K562 (cell line): ENCODE data around the gene ANKRD44. TPM values are rescaled to one million over a fixed set of nuclear protein-coding genes. Genes with fewer than 3 reads are reported as not detected.

Experiments used
- ATAC-seq: fragments of 200-7000 bp; cut with Tn5 transposase; 3 replicates; pipeline ENCODE4 v1.9.1; 2020; ENCODE audit warnings: moderate library complexity
- BruUV-seq: library from RNA; stranded (reverse); fragments of 400-500 nt; replicated peaks from 2 replicates; lab custom pipeline; 2021; lab: Mats Ljungman, UMichigan
- CTCF ChIA-PET: fragments of 300-600 bp; formaldehyde crosslinking; extraction: SDS; loops from one replicate; lab custom pipeline; 2021; ENCODE audit warnings: low intra/inter-chr PET ratio; lab: Yijun Ruan, JAX
- POLR2A ChIA-PET: fragments of 300-600, 350-650 bp; sonication (Branson Sonifier 250); formaldehyde crosslinking; extraction: SDS; loops from one replicate; lab custom pipeline; 2021; ENCODE audit warnings: antibody characterized with exemption, inconsistent platforms; lab: Yijun Ruan, JAX
- DNase-seq, 4 experiments: peaks; one replicate each; pipeline versions ENCODE4 v3.0.0 to v3.0.0-alpha.2; 2011 to 2018; ENCODE audit warnings: low spot score in 3 of 4, mixed read lengths in 3 of 4; ENCODE audit errors: extremely low read depth in 1 of 4
- FAIRE-seq: peaks from 2 replicates; lab custom pipeline; 2011; peaks lifted over from hg19 to GRCh38; lab: Jason Lieb, UNC
- H2AFZ ChIP-seq: 2 replicates; pipeline ENCODE4 v1.6.0; 2011; ENCODE audit warnings: low read depth, low read length, control low read depth, inconsistent platforms
- H3K27ac ChIP-seq: fragments of 200-600 bp; 3 replicates; pipeline ENCODE4 v1.8.0; 2011; ENCODE audit warnings: low read depth, mild to moderate bottlenecking, control low read depth, inconsistent platforms, low read length, moderate library complexity, mixed read lengths; ENCODE audit errors: extremely low read depth
- H3K27me3 ChIP-seq, 2 experiments: fragments of 300-600 bp in 1 of 2; 2 replicates in 1 of 2; 3 replicates in 1 of 2; pipeline versions ENCODE4 v1.6.0 to v1.8.0; 2011; ENCODE audit warnings: inconsistent platforms in 2 of 2, low read length in 2 of 2, mild to moderate bottlenecking in 1 of 2, mixed read lengths in 1 of 2, moderate library complexity in 1 of 2; ENCODE audit not compliant: control insufficient read depth in 2 of 2, insufficient read depth in 2 of 2
- H3K36me3 ChIP-seq: fragments of 300-600 bp; 3 replicates; pipeline ENCODE4 v1.8.0; 2011; ENCODE audit warnings: mild to moderate bottlenecking, low read length, inconsistent platforms; ENCODE audit not compliant: control insufficient read depth, insufficient read depth
- H3K4me1 ChIP-seq, 2 experiments: fragments of 200-600 bp in 1 of 2; replicated peaks in 1 of 2; 2 replicates in 1 of 2; 3 replicates in 1 of 2; pipeline versions ENCODE4 v1.5.1 to v1.8.0; 2011; ENCODE audit warnings: inconsistent platforms in 2 of 2, low read length in 2 of 2, mild to moderate bottlenecking in 1 of 2, mixed read lengths in 1 of 2, moderate library complexity in 1 of 2; ENCODE audit not compliant: control insufficient read depth in 2 of 2, insufficient read depth in 2 of 2
- H3K4me2 ChIP-seq: 2 replicates; pipeline ENCODE4 v1.6.1; 2011; ENCODE audit warnings: low read length, control low read depth, inconsistent platforms, mixed read lengths; ENCODE audit not compliant: insufficient read depth
- H3K4me3 ChIP-seq: fragments of 200-600 bp; sonication (generic), shearing (Covaris generic); 2 replicates; pipeline ENCODE4 v1.5.1; 2016; ENCODE audit warnings: control low read depth, inconsistent platforms
- H3K79me2 ChIP-seq: fragments of 200-600 bp; 3 replicates; pipeline ENCODE4 v1.8.0; 2011; ENCODE audit warnings: low read length, inconsistent platforms; ENCODE audit not compliant: control insufficient read depth, insufficient read depth
- H3K9ac ChIP-seq, 2 experiments: 2 replicates each; pipeline versions ENCODE4 v1.6.0 to v1.6.1; 2011; ENCODE audit warnings: low read depth in 2 of 2, low read length in 2 of 2, control low read depth in 1 of 2, inconsistent platforms in 1 of 2, mild to moderate bottlenecking in 1 of 2, mixed read lengths in 1 of 2; ENCODE audit not compliant: insufficient read depth in 1 of 2
- H3K9me1 ChIP-seq: one replicate; pipeline ENCODE4 v1.6.0; 2011; ENCODE audit warnings: inconsistent platforms, mild to moderate bottlenecking, low read length, moderate library complexity; ENCODE audit not compliant: control insufficient read depth, insufficient read depth
- H3K9me3 ChIP-seq: replicated peaks from 2 replicates; pipeline ENCODE4 v1.5.1; 2011; ENCODE audit warnings: low read depth, low read length, inconsistent platforms; ENCODE audit not compliant: control insufficient read depth, insufficient read depth
- H4K20me1 ChIP-seq: replicated peaks from 2 replicates; pipeline ENCODE4 v1.6.1; 2011; ENCODE audit warnings: low read length, inconsistent platforms, mixed read lengths; ENCODE audit not compliant: control insufficient read depth, insufficient read depth
- COPS2 ChIP-seq: fragments of 450-650 bp; conservative IDR thresholded peaks from 2 replicates; pipeline ENCODE4 v1.6.1; 2016; ENCODE audit warnings: mild to moderate bottlenecking, moderate library complexity
- GTF2F1 ChIP-seq: IDR thresholded peaks from 2 replicates; pipeline ENCODE4 v1.6.1; 2011; ENCODE audit warnings: low read depth, low read length, improper control_type of control experiment
- HMG20A ChIP-seq: fragments of 450-650 bp; formaldehyde crosslinking; conservative IDR thresholded peaks from 2 replicates; pipeline ENCODE4 v1.4.0; 2020; ENCODE audit warnings: mild to moderate bottlenecking, mixed read lengths
- LARP7 ChIP-seq: fragments of 450-650 bp; IDR thresholded peaks from 2 replicates; pipeline ENCODE4 v1.6.1; 2016
- RB1 ChIP-seq: fragments of 450-650 bp; IDR thresholded peaks from 2 replicates; pipeline ENCODE4 v1.6.1; 2017; ENCODE audit warnings: low read depth, mild to moderate bottlenecking
- SMC3 ChIP-seq: conservative IDR thresholded peaks from 2 replicates; pipeline ENCODE4 v1.6.1; 2011; ENCODE audit warnings: low read depth, low read length, improper control_type of control experiment; ENCODE audit not compliant: insufficient read depth
- ZNF431 ChIP-seq: sonication (generic); formaldehyde crosslinking; IDR thresholded peaks from 2 replicates; pipeline ENCODE4 v1.8.0; 2022; ENCODE audit warnings: mild to moderate bottlenecking, missing genetic modification reagents
- ZNF511 ChIP-seq: sonication (generic); formaldehyde crosslinking; IDR thresholded peaks from 2 replicates; pipeline ENCODE4 v1.8.0; 2022; ENCODE audit warnings: mild to moderate bottlenecking, missing genetic modification reagents
- WGBS: fragments of 100-300 bp; shearing (Covaris generic); methylation state at CpG from one replicate; pipeline ENCODE4 v1.1.6; 2016; ENCODE audit warnings: low coverage, mixed read lengths; ENCODE audit not compliant: insufficient coverage; ENCODE audit errors: missing lambda C conversion rate; 5-methylcytosine and 5-hydroxymethylcytosine counted together
- in situ Hi-C: fragments of 300-500 bp; cut with MboI; formaldehyde crosslinking; loops from 4 replicates; pipeline ENCODE4 v1.15.0; 2018; ENCODE audit warnings: inconsistent platforms, mixed read lengths
- intact Hi-C: fragments of 100-400 bp; cut with micrococcal nuclease; formaldehyde crosslinking; loops from 2 replicates; pipeline ENCODE4 v1.14.2; 2022
- polyA plus RNA-seq, 8 experiments: library from polyadenylated mRNA; depleted of rRNA in 4 of 8; stranded (reverse) in 5 of 8; unstranded in 3 of 8; fragments of >200 nt; fragmentation: Nextera tagmentation in 2 of 8; fragmentation: Illumina TruSeq in 1 of 8; extraction: Ambion mirVana in 2 of 8; extraction: Trizol in 1 of 8; gene quantifications; 2 replicates each; pipeline versions ENCODE4 v1.2.1 to v1.2.3, GENCODE V29; 2011 to 2014; ENCODE audit warnings: inconsistent platforms in 1 of 8, missing spikeins in 1 of 8
- total RNA-seq, 7 experiments: library from RNA; depleted of rRNA in 6 of 7; stranded (reverse); fragments of >200 nt in 6 of 7; fragmentation: Illumina TruSeq in 2 of 7; extraction: Trizol in 2 of 7; gene quantifications; 2 replicates each; pipeline versions ENCODE4 v1.2.1 to v1.2.3, GENCODE V29; 2011 to 2021; ENCODE audit warnings: low replicate concordance in 1 of 7
- TF ChIP-seq, protein P1 (sequence below): sonication (generic); formaldehyde crosslinking; IDR thresholded peaks from 2 replicates; pipeline ENCODE4 v1.8.0; 2022; ENCODE audit warnings: missing genetic modification reagents, mild to moderate bottlenecking, borderline replicate concordance

ANKRD44 gene
- total and polyA plus RNA-seq, 9 of the 15 experiments (the other 6 are each of a cell fraction or from before 2014, with no cell fraction given), result 0.03 to 0.64 (median 0.07) TPM; not detected in 3

GRCh38 chr2:197121255-197121654 is 189.3 kb downstream of the ANKRD44 start:
- no peak for FAIRE-seq
- H3K79me2 ChIP-seq, result no peaks in the 10 kb centered on the region
- no peak overlapping the region for H3K4me2 ChIP-seq
- no peaks in the 10 kb centered on the region for H3K9me3 ChIP-seq
- TF ChIP-seq GTF2F1 (no peak), COPS2 (no peak), LARP7 (no peak), ZNF511 (CRISPR knock-in tag) (no peak), ZNF431 (CRISPR knock-in tag) (no peak), HMG20A (CRISPR knock-in tag) (no peak), SMC3 (no peak), RB1 (no peak)
- TF ChIP-seq, protein P1, sequence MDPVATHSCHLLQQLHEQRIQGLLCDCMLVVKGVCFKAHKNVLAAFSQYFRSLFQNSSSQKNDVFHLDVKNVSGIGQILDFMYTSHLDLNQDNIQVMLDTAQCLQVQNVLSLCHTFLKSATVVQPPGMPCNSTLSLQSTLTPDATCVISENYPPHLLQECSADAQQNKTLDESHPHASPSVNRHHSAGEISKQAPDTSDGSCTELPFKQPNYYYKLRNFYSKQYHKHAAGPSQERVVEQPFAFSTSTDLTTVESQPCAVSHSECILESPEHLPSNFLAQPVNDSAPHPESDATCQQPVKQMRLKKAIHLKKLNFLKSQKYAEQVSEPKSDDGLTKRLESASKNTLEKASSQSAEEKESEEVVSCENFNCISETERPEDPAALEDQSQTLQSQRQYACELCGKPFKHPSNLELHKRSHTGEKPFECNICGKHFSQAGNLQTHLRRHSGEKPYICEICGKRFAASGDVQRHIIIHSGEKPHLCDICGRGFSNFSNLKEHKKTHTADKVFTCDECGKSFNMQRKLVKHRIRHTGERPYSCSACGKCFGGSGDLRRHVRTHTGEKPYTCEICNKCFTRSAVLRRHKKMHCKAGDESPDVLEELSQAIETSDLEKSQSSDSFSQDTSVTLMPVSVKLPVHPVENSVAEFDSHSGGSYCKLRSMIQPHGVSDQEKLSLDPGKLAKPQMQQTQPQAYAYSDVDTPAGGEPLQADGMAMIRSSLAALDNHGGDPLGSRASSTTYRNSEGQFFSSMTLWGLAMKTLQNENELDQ (CRISPR knock-in tag), result no peak
- H3K36me3 ChIP-seq, result no peaks in the 10 kb centered on the region
- no peak overlapping the region for H3K27ac ChIP-seq
- BruUV-seq, result no TSS peak
- peaks cover 0 to 2% of the 10 kb centered on the region in 2 experiments; a peak in 1 of 5 replicates for H3K27me3 ChIP-seq
- no peak for ATAC-seq
- DNase-seq, result no peak
- ChIA-PET POLR2A (no interaction called here), CTCF (no interaction called here)
- no peak overlapping the region for H2AFZ ChIP-seq
- intact Hi-C loops (no loop called here), in situ Hi-C loops (no loop called here)
- H3K4me1 ChIP-seq, result no peaks in the 10 kb centered on the region
- 0% methylated on average over 8 of the region's 8 CpGs for WGBS
- no peak overlapping the region for H3K9ac ChIP-seq
- H3K4me3 ChIP-seq, result no peak overlapping the region
- H4K20me1 ChIP-seq, result no peaks in the 10 kb centered on the region
- H3K9me1 ChIP-seq, result no peaks in the 10 kb centered on the region
